Measurements from ENCODE around the gene KRTAP4-1.
"Not testable (repeated sequence)": the region's sequence is repeated elsewhere in the genome, so short reads cannot be mapped to it uniquely, and the experiment has no call there.

Gene KRTAP4-1

DNA sequence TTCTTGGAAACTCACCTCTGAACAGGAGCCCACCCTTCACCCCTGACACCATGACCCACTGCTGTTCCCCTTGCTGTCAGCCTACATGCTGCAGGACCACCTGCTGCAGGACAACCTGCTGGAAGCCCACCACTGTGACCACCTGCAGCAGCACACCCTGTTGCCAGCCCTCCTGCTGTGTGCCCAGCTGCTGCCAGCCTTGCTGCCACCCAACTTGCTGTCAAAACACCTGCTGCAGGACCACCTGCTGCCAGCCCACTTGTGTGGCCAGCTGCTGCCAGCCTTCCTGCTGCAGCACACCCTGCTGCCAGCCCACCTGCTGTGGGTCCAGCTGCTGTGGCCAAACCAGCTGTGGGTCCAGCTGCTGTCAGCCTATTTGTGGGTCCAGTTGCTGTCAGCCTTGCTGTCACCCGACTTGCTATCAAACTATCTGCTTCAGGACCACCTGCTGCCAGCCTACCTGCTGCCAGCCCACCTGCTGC lies 5.2 kb upstream of the KRTAP4-1 start, which contains the start of gene KRTAP9-1:
Gene KRTAP9-1 (plus strand): TSS at position 51 of the 482 bp plus-strand sequence. CDS start 0 bp downstream, at position 51.
- H3K36me3 Mint-ChIP-seq (ENCODE audit: low read depth), result not testable (repeated sequence)
- intact Hi-C loops (cut with micrococcal nuclease), result loop anchor here (10.0 kb wide), 1 partner anchor 275 kb away; no protein-coding TSS in a partner anchor

DNA sequence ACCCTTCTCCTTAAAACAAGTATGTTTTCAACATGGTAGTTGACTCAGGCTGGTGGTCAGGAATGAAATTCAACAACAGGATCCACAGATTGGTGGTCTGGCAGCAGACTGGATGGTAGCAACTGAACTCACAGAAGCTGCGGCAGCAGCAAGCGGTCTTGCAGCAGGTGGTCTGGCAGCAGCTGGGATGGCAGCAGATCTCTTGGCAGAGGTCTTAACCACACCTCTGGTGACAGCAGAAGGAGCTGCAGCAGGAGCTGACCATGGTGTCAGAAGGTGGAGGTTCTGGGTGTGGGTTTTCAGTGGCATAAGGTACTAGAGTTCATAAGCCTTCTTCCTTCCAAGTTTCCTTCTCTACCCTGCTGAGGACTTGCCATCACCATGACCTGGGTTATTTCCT lies 2.2 kb upstream of the KRTAP4-1 start:
- Mint-ChIP-seq H3K27me3 (peaks cover 36% of the 10 kb centered on the region), H3K9me3 (no peaks in the 10 kb centered on the region), H3K4me3 (no peak overlapping the region), H3K4me1 (ENCODE audit: low read depth) (no peaks in the 10 kb centered on the region), H3K27ac (no peak overlapping the region), H3K36me3 (ENCODE audit: low read depth) (no peaks in the 10 kb centered on the region)
- intact Hi-C loops (cut with micrococcal nuclease), result no loop called here

More for the DNA sequence above, 5.2 kb upstream of the KRTAP4-1 start, which contains the start of gene KRTAP9-1:
- not testable (repeated sequence) for H3K4me1 Mint-ChIP-seq (ENCODE audit: low read depth); H3K4me3 Mint-ChIP-seq; H3K27ac Mint-ChIP-seq; H3K9me3 Mint-ChIP-seq
- peaks cover 29% of the 10 kb centered on the region for H3K27me3 Mint-ChIP-seq

DNA sequence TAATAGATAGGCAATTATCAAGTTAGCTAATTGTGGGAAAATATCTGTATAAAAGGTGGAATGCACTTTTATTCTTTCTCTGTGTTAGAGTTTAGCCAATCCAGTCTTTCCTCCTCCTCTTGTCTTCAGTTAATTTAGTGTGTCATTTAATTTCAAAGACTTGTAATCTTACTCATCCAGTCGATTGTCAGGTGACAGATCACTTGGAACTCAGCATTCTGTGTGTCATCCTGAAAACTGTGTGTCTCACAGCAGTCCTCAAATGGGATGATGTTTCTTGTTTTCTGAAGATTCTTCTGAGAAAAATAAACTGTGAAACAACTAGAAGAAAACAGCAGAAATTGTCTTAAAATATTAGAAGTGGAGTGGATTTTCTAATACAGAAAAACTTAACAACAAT lies 290 bp upstream of the KRTAP4-1 start:
- no peaks in the 10 kb centered on the region for H3K36me3 Mint-ChIP-seq (ENCODE audit: low read depth)
- intact Hi-C loops (cut with micrococcal nuclease), result no loop called here
- no peak overlapping the region for H3K4me3 Mint-ChIP-seq
- no peaks in the 10 kb centered on the region for H3K4me1 Mint-ChIP-seq (ENCODE audit: low read depth)
- no peaks in the 10 kb centered on the region for H3K9me3 Mint-ChIP-seq
- peaks cover 28% of the 10 kb centered on the region for H3K27me3 Mint-ChIP-seq
- H3K27ac Mint-ChIP-seq, result no peak overlapping the region

DNA sequence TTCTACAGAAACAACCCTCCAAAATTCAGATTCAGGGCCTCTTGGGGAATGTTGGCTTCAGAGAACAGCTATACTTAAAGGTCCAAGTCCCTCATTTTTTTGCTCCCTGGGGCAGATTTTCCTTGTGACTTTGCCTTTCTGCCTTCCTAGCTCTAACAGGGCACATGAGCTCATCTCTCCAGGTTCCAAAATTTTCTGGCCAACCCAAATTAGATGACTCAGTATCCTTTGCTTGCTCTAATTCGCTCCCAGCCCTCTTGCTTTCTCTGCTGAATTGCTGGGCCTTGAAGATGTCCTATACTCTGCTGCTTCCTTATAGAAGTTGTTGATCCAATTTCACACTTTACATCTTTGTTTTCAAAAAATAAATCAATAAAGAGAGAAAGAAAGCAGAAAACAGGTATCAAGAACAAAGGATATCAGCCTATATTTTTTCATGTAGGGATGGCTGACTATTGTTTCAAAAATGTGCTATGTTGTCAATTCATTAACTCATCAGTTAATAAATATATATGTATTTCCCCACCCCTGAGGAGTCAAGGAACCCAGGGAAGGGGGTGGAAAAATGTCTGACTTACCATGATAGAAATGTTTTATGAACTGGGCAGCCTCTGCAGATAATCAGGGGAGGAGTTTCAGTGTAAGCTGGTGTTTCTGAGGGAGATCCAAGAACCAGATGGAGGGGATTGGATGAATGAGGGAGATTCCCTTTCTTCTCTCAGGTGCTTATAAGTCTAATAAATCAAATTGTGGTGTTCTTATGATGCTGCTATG lies 5.7 kb downstream of the KRTAP4-1 start:
- H3K27ac Mint-ChIP-seq, result peak overlapping the region; percentile 79

DNA sequence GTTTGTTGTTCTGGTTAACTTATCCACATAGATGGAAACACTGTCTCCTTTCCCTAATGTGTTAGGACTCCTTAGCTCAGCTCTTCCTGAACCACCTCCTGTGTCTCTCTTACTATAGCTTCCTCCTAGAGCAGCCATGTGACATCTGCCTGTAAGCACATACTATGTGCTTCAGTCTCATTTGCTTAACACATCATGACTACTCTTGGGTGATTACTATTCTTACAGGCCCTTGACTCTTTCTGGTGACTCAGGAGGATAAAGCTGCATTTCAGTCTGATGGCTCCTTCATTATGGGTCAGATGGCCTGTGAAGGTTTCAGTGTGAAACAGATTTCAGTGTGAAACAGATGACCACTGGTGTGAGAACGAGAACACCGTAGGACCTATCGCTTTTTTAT lies 6.4 kb downstream of the KRTAP4-1 start:
- H3K27ac Mint-ChIP-seq, result peak overlapping the region; percentile 79
- H3K4me1 Mint-ChIP-seq (ENCODE audit: low read depth), result peaks cover 41% of the 10 kb centered on the region
- H3K36me3 Mint-ChIP-seq (ENCODE audit: low read depth), result no peaks in the 10 kb centered on the region
- intact Hi-C loops (cut with micrococcal nuclease), result loop anchor here (10.0 kb wide), 1 partner anchor 54 kb away; the partner anchor contains the start of gene KRTAP4-12
- no peak overlapping the region for H3K4me3 Mint-ChIP-seq
- H3K9me3 Mint-ChIP-seq, result no peaks in the 10 kb centered on the region
- peaks cover 33% of the 10 kb centered on the region for H3K27me3 Mint-ChIP-seq

More for the DNA sequence above, 5.7 kb downstream of the KRTAP4-1 start:
- H3K9me3 Mint-ChIP-seq, result no peaks in the 10 kb centered on the region
- H3K4me1 Mint-ChIP-seq (ENCODE audit: low read depth), result peaks cover 38% of the 10 kb centered on the region
- H3K4me3 Mint-ChIP-seq, result no peak overlapping the region
- H3K36me3 Mint-ChIP-seq (ENCODE audit: low read depth), result no peaks in the 10 kb centered on the region
- H3K27me3 Mint-ChIP-seq, result peaks cover 36% of the 10 kb centered on the region
- intact Hi-C loops (cut with micrococcal nuclease), result loop anchor here (10.0 kb wide), 1 partner anchor 54 kb away; the partner anchor contains the start of gene KRTAP4-12

DNA sequence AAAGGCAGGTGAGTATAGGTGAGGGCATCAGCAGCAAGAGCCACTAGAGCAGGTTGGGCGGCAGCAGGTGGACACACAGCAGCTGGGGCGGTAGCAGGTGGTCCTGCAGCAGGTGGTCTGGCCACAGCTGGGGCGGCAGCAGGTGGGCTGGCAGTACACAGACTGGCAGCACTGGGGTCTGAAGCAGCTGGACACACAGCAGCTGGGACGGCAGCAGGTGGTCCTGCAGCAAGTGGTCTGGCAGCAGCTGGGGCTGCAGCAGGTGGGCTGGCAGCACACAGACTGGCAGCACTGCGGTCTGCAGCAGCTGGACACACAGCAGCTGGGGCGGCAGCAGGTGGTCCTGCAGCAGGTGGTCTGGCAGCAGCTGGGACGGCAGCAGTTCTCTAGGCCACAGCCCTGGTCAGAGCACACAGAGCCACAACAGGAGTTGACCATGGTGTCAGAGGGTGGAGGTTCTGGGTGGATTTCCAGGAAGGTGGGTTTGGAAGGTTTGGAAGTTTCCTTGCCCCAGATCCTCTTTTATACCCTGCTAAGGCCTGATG lies 6.9 kb downstream of the KRTAP4-1 start, which contains the start of gene KRTAP4-2:
Gene KRTAP4-2 (minus strand): TSS at position 495 of the 545 bp plus-strand sequence. CDS start 57 bp downstream, at position 438.
- H3K4me1 Mint-ChIP-seq (ENCODE audit: low read depth), result peaks cover 45% of the 10 kb centered on the region
- no peaks in the 10 kb centered on the region for H3K9me3 Mint-ChIP-seq
- H3K27me3 Mint-ChIP-seq, result peaks cover 31% of the 10 kb centered on the region
- H3K36me3 Mint-ChIP-seq (ENCODE audit: low read depth), result no peaks in the 10 kb centered on the region
- H3K4me3 Mint-ChIP-seq, result peak within 1 kb of the TSS; percentile 25
- H3K27ac Mint-ChIP-seq, result peak within 1 kb of the TSS; percentile 79
- intact Hi-C loops (cut with micrococcal nuclease), result loop anchor here (10.0 kb wide), 1 partner anchor 53 kb away; the partner anchor contains the start of gene KRTAP4-12

DNA sequence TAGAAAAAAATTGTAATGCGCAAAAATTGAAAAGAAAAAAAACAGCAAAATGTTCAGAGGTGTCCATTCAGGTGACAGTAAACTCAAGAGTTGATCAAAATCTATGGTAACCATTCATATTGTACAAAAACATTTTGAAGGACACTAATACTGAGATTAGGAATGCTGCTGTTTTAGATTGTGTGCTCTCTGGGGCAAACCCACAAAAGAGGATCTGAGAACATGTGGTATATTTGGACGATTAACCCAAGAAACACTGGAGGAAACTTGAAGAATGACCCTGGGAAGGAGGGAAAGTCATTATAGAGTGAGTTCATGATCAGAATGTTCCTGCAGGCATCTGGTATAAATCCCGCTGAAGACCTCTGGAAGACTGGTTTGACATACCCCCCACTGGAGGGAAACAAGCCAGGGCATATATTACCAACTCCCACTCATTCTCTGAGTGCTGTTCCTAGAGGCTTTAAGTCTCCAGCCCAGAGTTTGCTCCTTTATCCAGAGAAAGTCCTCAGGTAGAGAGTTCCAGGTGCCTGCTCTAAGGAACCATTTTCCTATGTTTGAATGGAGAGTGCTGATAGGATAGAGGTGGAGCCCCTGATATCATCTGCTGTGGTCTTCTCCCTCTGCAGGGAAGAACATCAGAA lies 7.8 kb downstream of the KRTAP4-1 start:
- H3K27ac Mint-ChIP-seq, result peak overlapping the region; percentile 79
- H3K27me3 Mint-ChIP-seq, result peaks cover 33% of the 10 kb centered on the region
- intact Hi-C loops (cut with micrococcal nuclease), result loop anchor here (10.0 kb wide), 1 partner anchor 52 kb away; the partner anchor contains the start of gene KRTAP4-12
- peaks cover 45% of the 10 kb centered on the region for H3K4me1 Mint-ChIP-seq (ENCODE audit: low read depth)
- no peaks in the 10 kb centered on the region for H3K36me3 Mint-ChIP-seq (ENCODE audit: low read depth)
- H3K4me3 Mint-ChIP-seq, result no peak overlapping the region
- H3K9me3 Mint-ChIP-seq, result no peaks in the 10 kb centered on the region

DNA sequence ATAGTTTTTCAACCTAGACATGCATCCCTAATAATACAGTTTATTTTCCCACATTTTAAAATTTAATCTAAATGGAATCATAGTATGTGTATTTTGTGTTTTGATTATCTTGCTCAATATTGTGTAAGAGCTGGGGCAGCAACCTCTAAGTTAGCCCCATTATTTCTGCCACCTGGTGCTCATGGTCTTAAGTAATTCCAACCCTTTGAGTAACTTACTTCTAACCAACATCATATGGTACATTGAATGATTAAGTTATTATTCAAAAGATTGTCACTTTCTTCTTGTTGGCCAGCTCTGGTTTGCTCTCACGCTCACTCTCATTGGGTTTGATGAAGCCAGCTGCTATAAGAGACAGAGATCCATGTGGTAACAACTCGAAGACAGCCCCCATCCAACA lies 12.8 kb downstream of the KRTAP4-1 start:
- H3K4me3 Mint-ChIP-seq, result no peak overlapping the region
- peaks cover 22% of the 10 kb centered on the region for H3K27me3 Mint-ChIP-seq
- intact Hi-C loops (cut with micrococcal nuclease), result loop anchor here (10.0 kb wide), 1 partner anchor 47 kb away; the partner anchor contains the start of gene KRTAP4-12
- no peaks in the 10 kb centered on the region for H3K36me3 Mint-ChIP-seq (ENCODE audit: low read depth)
- H3K4me1 Mint-ChIP-seq (ENCODE audit: low read depth), result peaks cover 24% of the 10 kb centered on the region
- H3K9me3 Mint-ChIP-seq, result no peaks in the 10 kb centered on the region
- no peak overlapping the region for H3K27ac Mint-ChIP-seq

DNA sequence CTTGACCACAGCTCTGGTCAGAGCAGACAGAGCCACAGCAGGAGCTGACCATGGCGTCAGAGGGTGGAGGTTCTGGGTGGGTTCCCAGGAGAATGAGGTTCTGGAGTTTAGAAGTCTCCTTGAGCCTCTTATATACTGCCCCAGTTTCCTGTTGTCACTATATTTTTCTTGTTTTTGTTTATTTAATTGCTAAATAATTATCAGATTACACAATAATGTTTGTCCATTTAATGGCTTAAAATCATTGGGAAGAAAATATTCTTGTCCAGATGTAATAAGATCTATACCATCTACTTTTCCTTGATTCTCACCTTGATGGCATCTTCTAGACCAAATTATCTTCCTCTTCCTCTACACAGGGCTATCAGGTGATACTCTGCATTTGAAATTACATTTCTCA lies 16.6 kb downstream of the KRTAP4-1 start, which contains the start of gene KRTAP4-3:
Gene KRTAP4-3 (minus strand): TSS at position 101 of the 400 bp plus-strand sequence. CDS start 49 bp downstream, at position 52.
- Mint-ChIP-seq H3K4me1 (ENCODE audit: low read depth) (peaks cover 1% of the 10 kb centered on the region), H3K4me3 (no peak within 1 kb of the TSS), H3K27me3 (peaks cover 9% of the 10 kb centered on the region), H3K9me3 (no peaks in the 10 kb centered on the region), H3K27ac (no peak within 1 kb of the TSS), H3K36me3 (ENCODE audit: low read depth) (no peaks in the 10 kb centered on the region)
- intact Hi-C loops (cut with micrococcal nuclease), result no loop called here

DNA sequence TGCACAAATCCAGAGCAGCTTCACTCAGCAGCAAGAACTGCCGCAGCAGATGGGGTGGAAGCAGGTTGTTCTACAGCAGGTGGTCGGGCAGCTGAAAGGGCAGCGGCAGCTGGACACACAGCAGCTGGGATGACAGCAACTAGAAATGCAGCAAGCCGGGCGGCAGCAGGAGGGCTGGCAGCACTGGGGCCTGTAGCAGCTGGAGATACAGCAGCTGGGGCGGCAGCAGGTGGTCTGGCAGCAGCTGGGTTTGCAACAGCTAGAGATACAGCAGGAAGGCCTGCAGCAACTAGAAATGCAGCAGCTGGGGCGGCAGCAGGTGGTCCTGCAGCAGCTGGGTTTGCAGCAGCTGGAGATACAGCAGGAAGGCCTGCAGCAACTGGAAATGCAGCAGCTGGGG lies 17.1 kb downstream of the KRTAP4-1 start:
- Mint-ChIP-seq H3K4me3 (no peak overlapping the region), H3K36me3 (ENCODE audit: low read depth) (no peaks in the 10 kb centered on the region), H3K27ac (no peak overlapping the region), H3K9me3 (no peaks in the 10 kb centered on the region), H3K27me3 (peaks cover 9% of the 10 kb centered on the region), H3K4me1 (ENCODE audit: low read depth) (no peaks in the 10 kb centered on the region)
- intact Hi-C loops (cut with micrococcal nuclease), result no loop called here

DNA sequence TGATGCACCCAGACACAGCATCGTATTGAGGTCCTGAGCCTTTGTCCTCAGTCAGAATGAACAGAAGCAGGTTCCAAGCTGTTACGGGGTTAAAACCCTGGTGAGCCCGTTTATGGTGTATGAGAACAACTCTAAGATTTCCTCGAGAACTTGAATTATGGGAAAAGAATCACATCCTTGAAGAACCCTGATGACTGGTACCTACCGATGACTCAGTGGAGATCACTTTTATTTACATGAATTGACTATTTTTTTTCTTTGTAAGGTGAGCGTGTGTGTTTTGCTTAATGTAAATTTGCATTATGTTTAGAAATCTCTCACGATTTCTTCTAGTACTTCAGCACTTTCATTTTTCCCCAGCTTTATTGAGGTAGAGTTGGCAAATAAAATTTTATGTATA lies 20.9 kb downstream of the KRTAP4-1 start:
- Mint-ChIP-seq H3K27me3 (peaks cover 7% of the 10 kb centered on the region), H3K27ac (no peak overlapping the region), H3K36me3 (ENCODE audit: low read depth) (no peaks in the 10 kb centered on the region), H3K4me1 (ENCODE audit: low read depth) (no peaks in the 10 kb centered on the region), H3K4me3 (no peak overlapping the region), H3K9me3 (no peaks in the 10 kb centered on the region)
- intact Hi-C loops (cut with micrococcal nuclease), result no loop called here

DNA sequence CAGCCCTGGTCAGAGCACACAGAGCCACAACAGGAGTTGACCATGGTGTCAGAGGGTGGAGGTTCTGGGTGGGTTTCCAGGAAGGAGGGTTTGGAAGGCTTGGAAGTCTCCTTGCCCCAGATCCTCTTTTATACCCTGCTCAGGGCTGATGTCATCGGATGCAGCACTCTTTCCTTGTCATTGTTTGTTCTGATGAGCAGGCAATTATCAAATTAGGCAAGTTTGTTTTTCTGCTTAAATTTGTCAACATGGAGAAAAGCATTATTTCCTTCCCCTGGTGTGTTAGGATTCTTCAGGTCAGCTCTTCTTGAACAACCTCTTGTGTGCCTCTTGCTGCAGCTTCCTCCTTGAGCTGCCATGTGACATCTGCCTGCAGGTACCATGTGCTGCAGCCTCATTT lies 24.1 kb downstream of the KRTAP4-1 start, which contains the start of gene KRTAP4-4:
Gene KRTAP4-4 (minus strand): TSS at position 101 of the 400 bp plus-strand sequence. CDS start 57 bp downstream, at position 44.
- Mint-ChIP-seq H3K36me3 (ENCODE audit: low read depth) (no peaks in the 10 kb centered on the region), H3K9me3 (no peaks in the 10 kb centered on the region), H3K4me1 (ENCODE audit: low read depth) (peaks cover 6% of the 10 kb centered on the region), H3K27me3 (peaks cover 6% of the 10 kb centered on the region), H3K4me3 (no peak within 1 kb of the TSS), H3K27ac (no peak within 1 kb of the TSS)
- intact Hi-C loops (cut with micrococcal nuclease), result no loop called here

DNA sequence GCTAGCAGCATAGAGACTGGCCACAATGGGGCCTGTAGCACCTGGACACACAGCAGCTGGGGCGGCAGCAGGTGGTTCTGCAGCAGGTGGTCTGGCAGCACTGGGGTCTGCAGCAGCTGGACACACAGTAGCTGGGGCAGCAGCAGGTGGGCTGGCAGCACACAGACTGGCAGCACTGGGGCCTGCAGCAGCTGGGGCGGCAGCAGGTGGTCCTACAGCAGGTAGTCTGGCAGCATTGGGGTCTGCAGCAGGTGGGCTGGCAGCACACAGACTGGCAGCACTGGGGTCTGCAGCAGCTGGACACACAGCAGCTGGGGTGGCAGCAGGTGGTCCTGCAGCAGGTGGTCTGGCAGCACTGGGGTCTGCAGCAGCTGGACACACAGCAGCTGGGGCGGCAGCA lies 24.5 kb downstream of the KRTAP4-1 start:
- H3K36me3 Mint-ChIP-seq (ENCODE audit: low read depth); H3K4me1 Mint-ChIP-seq (ENCODE audit: low read depth); H3K27ac Mint-ChIP-seq; intact Hi-C loops (cut with micrococcal nuclease); H3K4me3 Mint-ChIP-seq; H3K9me3 Mint-ChIP-seq; H3K27me3 Mint-ChIP-seq: not testable (repeated sequence)
